ENCODE measurements around the gene ADGRG7.
A peak's percentile ranks its signal among the peaks of the same experiment; 100 is the strongest.

The ADGRG7 gene

DNA sequence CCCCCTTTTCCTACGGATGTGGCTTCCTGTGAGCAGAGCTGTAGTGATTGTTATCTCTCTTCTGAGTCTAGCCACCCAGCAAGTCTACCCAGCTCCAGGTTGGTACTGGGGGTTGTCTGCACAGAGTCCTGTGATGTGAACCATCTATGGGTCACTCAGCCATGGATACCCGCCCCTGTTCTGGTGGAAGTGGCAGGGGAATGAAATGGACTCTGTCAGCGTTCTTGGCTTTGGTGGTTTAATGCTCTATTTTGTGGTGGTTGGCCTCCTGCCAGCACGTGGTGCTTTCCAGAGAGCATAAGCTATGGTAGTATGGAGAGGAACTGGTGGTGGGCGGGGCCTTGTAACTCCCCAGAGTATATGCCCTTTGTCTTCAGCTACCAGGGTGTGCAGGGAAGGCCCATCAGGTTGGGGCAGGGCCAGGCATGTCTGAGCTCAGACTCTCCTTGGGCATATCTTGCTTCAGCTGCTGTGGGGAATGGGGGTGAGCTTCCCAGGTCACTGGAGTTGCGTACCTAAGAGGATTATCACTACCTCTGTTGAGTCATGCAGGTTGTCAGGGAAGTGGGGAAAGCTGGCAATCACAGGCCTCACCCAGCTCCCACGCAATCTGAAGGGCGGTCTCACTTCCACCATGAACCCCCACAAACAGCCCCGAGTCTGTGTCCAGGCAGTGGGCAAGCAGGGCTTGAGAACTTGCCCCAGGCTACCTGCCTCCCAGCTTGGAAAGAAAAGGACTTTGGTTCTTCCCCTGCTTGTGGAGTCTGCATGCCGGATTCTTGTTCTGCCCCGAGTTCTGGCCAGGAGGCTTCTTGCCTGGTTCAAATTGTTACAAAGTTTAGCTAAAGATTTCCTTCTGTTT is 9.0 kb upstream of the ADGRG7 start:
- no peak for DNase-seq (ENCODE audit: low read depth)
- TF ChIP-seq, protein P1, sequence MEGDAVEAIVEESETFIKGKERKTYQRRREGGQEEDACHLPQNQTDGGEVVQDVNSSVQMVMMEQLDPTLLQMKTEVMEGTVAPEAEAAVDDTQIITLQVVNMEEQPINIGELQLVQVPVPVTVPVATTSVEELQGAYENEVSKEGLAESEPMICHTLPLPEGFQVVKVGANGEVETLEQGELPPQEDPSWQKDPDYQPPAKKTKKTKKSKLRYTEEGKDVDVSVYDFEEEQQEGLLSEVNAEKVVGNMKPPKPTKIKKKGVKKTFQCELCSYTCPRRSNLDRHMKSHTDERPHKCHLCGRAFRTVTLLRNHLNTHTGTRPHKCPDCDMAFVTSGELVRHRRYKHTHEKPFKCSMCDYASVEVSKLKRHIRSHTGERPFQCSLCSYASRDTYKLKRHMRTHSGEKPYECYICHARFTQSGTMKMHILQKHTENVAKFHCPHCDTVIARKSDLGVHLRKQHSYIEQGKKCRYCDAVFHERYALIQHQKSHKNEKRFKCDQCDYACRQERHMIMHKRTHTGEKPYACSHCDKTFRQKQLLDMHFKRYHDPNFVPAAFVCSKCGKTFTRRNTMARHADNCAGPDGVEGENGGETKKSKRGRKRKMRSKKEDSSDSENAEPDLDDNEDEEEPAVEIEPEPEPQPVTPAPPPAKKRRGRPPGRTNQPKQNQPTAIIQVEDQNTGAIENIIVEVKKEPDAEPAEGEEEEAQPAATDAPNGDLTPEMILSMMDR (conservative IDR thresholded peaks at IDR 0.05; ENCODE audit: low read depth, low read length), result no peak
- no peak overlapping the region for H3K4me3 ChIP-seq (ENCODE audit: low read depth, low read length)

DNA sequence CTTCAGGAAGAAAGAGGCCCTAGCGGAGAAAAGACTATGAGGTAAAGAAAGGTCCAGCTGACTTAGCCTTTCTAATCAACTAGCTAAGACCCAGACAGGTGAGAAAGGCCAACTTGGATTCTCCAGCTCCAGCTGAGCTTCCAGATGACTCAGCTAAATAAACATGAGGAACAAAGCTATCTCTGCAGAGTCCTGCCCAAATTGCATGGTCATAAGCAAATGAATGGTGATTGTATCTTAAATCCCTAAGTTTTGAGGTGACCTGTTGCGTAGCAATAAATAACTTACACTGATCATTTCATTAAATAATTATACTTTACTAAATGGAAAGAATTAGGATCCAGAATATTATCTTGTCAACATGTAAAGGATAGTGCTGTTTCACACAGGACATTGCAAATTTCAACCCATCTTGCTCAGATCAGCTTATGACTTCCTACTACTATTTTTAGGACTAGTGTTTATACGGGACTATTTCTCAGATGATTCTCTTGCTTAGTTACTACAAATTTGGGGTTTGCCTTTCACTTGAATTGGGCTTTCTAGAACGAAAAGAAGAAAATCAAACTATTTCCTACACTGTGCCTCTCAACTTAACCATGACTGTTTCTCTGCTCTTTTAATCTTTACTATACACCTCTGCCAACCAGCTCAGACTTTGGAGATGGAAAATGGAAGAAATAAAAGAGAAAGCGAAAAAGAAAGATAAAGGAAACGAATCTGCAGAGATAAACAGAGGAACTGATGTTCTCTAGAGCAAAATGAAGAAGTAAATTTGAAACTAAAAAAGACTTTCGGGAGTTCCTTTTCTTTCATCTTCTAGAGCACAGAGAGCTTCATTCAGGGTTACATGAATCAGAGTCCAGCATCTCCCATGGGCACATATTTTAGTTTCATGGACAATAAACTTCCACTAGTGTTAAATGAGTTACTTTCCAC is 6.6 kb upstream of the ADGRG7 start:
- DNase-seq (ENCODE audit: low read depth), result peak; percentile 62
- H3K4me3 ChIP-seq (ENCODE audit: low read depth, low read length), result no peak overlapping the region
- TF ChIP-seq, protein P1 (conservative IDR thresholded peaks at IDR 0.05; ENCODE audit: low read depth, low read length), result no peak

DNA sequence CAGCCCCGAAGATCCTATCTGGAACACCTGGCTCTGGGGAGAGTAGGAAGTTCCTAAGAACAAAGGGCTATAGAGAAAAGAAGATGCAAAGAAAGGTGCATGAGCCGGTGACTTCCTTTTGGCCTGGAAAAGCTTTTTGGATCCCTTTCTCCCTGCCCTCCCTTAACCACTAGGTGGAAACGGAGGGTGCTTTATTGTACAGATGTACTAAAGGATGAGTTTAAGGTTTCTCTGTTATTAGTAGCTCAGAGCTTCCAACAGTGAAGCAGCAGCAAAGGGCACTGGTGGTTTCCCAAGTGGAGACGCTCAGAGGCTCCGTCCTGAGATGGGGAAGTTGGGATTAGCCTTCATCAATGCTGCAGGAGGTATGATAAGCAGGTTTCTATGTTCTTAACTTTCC is 5.9 kb upstream of the ADGRG7 start:
- DNase-seq (ENCODE audit: low read depth), result peak; percentile 75
- TF ChIP-seq, protein P1 (conservative IDR thresholded peaks at IDR 0.05; ENCODE audit: low read depth, low read length), result peak; percentile 82
- no peak overlapping the region for H3K4me3 ChIP-seq (ENCODE audit: low read depth, low read length)

DNA sequence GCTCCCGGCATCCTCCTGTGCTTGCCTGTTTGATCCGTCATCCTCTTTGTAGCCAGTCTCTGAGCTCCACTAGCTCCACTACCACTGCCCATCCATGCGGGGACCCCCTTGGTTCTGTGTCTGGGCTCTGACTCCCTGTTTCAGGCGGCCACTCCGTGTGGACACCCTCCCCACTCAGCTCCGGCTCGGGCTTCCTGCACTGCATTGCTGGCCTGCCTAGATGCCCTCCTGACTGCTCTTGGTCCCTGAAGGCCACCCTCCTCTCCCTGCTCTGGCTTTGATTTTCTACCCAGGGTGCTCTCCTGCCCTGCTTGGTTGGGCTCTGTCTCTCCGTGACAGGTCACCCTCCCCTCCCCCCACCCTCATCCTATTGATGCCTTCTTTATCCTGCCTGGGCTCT is 4.0 kb upstream of the ADGRG7 start:
- H3K4me3 ChIP-seq (ENCODE audit: low read depth, low read length), result no peak overlapping the region
- TF ChIP-seq, protein P1 (conservative IDR thresholded peaks at IDR 0.05; ENCODE audit: low read depth, low read length), result no peak
- DNase-seq (ENCODE audit: low read depth), result no peak

DNA sequence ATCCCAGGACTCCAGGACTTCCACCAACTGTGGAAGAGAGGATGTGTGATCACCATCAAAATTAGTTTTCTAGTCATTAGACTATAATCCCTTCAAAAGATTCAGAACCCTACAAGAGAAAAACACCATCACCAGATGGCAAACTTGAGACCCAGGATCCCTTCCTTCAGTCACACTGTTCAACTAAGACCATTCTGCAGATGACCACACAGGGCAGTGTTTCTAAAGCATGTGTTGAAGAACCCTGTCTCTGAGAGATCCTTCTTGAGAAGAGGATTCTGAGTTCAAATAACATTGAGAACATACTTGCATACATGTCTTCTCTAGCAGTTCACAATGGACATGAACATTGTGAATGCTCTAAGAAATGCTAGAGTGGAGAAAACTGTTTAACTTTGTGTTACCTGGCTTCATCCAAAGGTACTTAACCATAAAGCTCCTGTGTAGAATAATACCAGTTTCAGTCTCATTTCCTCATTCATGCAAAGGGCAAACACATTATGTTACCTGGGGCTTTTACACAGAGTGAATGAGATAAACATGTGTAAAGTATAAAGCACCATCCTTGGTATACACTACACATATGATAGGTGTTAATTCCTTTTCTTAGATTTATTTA is 2.4 kb upstream of the ADGRG7 start:
- no peak for DNase-seq (ENCODE audit: low read depth)
- H3K4me3 ChIP-seq (ENCODE audit: low read depth, low read length), result no peak overlapping the region
- TF ChIP-seq, protein P1 (conservative IDR thresholded peaks at IDR 0.05; ENCODE audit: low read depth, low read length), result no peak

DNA sequence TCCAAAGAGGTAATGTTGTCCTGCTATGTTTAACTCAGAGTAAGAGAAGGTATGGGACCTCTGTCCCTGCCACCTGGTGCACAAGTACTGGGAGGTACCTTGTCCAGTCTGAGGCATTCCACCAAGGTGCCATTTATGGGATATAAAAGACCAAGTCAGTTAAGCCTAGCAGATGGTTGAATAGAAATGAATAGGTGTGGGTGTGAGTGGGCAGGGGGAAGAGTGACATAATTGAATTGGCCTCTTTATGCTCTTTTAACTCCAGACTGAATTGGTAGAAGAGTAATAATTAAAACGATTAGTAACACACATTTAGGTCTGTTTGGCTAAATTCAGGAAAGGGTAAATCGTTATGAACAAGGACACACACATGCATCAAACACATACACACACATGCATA is 562 bp downstream of the ADGRG7 start:
- no peak overlapping the region for H3K4me3 ChIP-seq (ENCODE audit: low read depth, low read length)
- DNase-seq (ENCODE audit: low read depth), result no peak
- TF ChIP-seq, protein P1 (conservative IDR thresholded peaks at IDR 0.05; ENCODE audit: low read depth, low read length), result no peak

All from choroid plexus epithelial cell (primary cell).